ENCODE measurements around the gene SLC38A10.

Gene SLC38A10

GRCh38 chr17:81200201-81200600, 94.9 kb downstream of the SLC38A10 start:
- no peak for DNase-seq

DNA sequence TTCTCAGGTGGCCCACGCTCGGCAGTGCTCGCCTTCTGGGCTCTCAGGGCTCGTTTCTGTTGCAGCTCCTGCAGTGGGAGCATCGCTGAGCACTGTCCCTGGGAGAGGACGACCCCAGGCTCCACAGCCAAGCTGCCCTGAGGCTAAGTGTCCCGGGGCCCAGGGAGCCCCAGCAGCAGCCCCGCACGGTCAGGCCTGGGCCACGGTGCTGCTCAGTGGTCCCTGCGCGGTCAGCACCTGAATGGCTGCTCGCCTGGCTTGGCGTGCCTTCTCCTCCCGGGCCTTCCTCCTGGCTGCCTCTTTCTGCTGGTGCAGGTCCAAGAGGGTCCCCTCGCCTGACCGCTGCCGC, 95.7 kb downstream of the SLC38A10 start:
- no peak for DNase-seq

GRCh38 chr17:81198826-81199481, 96.2 kb downstream of the SLC38A10 start:
- DNase-seq, result no peak

DNA sequence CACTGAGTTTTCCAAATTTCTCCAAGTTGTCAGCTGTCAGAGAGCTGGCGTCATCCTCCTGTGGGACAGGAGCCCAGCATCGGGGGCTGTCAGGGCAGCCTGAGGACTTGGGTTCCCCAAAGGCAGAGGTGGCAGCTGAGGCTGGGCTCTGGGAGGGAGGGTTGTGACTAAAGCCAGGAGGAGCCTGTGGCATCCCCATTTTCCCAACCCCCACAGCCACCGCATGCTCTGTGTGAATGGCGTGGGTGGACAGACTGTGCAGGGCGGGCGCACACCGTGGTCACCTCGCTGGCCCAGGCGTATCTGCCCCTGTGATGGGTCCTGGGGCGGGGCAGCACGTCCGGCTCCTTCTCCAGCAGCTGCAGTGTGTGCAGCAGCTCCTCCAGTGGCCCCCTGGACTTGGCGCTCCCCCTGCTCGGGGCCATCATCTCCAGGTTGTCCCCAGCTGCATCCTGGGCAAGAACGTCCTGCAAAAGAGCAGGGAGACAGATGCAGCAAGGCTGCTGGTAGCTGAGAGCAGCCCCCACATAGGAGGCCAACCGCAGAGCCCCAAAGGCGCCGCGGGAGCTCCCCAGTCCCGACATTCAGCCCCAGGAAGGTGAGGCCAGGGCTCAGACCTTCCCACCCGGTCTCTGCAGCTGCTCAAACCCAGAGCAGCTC, 97.1 kb downstream of the SLC38A10 start:
- no peak for DNase-seq

DNA sequence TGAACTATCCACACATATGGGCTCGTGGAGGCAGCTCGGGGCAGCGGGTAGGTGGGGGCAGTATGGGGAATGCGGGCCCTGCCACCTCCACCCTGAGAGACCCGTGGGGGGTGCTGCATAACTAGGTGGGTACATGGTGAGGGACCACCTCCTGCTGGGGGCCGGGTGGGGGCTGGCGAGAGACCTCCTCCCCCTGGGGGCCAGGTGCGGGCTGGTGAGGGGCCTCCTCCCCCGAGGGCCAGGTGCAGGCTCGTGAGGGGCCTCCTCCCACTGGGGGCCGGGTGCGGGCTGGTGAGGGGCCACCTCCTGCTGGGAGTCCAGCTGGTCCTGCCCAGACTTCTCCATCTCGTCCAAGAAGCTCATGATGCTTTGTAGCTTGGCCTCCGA, 97.7 kb downstream of the SLC38A10 start:
- DNase-seq, result no peak

DNA sequence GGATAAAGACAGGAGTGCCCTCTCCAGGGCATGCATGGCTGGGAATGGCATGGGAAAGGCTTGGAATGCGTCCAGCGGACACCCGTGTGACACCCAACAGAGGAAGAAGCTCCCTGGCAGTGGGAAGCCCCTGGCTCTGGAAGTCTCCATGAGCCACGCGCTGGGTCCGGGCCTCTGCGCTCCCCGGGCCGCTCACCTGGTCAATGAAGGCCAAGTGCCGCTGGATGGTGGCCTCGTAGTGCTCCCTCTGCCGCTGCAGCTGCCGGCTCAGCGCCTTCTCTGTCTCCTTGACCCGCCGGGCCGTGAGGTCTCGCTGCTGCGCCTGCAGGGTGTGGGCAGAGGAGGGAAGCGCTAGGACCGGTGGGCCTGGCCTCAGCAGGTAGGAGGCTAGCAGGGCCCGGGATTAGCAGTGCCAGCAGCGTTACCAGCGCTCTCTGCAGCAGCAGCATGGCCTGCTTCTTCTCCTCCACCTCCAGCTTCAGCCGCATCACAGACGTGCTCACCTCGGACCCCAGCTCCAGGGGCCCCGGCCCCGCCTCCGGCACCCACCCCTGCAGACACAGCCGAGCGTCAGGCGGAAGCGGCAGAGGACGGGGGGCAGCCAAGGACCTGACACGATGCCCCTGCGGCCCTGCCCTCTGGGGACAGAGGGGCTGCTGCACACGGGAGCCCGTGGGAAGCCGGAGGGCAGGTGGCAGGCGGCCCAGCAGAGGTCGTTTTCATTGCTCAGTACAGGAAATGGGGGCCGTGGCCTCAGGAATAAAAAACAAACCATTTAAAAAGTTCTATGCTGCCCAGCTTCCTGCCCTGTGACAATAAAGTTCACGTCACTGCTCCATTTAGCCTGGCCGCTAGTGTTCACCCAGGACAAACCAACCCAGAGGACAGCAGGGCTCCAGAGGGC, 98.3 kb downstream of the SLC38A10 start:
- DNase-seq, result no peak

- DNase-seq, result no peak
These were observed 99.1 kb downstream of the SLC38A10 start for GRCh38 chr17:81195941-81196495.

Data from suppressor macrophage treated with lipopolysaccharide for 4 hours (primary cell).